HG02970 (cell line): ENCODE data around the gene HAPLN3.
"Not testable (repeated sequence)": the region's sequence is repeated elsewhere in the genome, so short reads cannot be mapped to it uniquely, and the experiment has no call there.

Experiments used
- ATAC-seq: cut with Tn5 transposase; IDR thresholded peaks from one replicate; pipeline ENCODE4 v1.9.1; 2021; ENCODE audit warnings: mild to moderate bottlenecking, moderate library complexity, moderate number of reproducible peaks; ENCODE audit not compliant: unreplicated experiment, low FRiP score

Gene HAPLN3

DNA sequence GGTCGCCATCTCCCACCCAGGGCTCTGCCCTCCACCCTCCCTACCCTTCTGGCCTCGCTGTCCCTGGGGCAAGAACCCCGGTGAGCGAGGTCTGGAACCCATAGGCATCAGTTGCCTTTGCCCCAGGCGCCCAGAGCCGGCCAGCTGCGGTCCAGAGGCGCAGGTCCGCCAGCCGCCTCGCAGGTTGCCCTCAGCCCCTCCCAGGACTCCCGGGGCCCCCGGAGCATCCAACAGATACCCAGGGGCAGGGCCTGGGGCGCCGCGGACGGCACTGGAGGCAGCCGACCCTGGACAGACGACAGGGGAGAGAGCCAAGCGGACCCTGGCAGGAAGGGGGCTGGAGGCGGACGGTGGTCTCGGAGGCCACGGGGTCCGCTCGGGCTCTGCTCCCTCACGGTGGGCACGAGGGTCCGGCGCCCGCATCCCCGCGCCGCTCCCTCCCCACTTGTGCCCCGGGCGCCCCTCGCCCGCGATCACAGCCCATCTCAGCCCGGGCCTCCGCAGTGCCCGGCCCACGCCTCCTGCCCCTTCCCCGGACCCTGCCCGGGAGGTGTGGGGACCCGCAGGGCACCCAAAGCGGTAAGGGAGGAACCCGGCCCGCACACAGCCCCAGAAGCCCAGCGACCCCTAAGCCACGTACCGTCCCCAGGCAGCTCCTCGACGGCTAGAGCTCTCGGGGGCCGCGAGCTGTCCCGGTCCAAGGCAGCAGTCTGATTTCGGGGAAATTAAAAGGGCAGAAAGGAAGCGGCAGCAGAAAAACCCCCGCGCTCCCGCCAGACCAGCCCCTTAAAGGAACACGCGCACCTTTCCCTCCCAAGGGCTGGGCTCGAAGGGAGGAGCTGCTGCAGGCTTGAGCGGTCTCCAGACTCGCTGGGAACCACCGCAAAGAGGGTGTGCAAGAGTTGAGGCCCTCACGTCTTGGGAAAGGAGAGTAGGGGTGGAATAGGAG lies at the start of gene HAPLN3:
HAPLN3 (minus strand) TSS at position 726 of the 949 bp plus-strand sequence. CDS start 8,246 bp downstream, outside the sequence.
- no peak for ATAC-seq

- ATAC-seq = no peak
These were observed 44.8 kb upstream of the HAPLN3 start for GRCh38 chr15:88940110-88940675.

- no peak for ATAC-seq
These were observed 44.1 kb upstream of the HAPLN3 start for GRCh38 chr15:88939486-88939806.

- no peak for ATAC-seq
These were observed 43.6 kb upstream of the HAPLN3 start for GRCh38 chr15:88938802-88939485.

- not testable (repeated sequence) for ATAC-seq
These were observed 39.1 kb upstream of the HAPLN3 start for GRCh38 chr15:88934449-88934848.

DNA sequence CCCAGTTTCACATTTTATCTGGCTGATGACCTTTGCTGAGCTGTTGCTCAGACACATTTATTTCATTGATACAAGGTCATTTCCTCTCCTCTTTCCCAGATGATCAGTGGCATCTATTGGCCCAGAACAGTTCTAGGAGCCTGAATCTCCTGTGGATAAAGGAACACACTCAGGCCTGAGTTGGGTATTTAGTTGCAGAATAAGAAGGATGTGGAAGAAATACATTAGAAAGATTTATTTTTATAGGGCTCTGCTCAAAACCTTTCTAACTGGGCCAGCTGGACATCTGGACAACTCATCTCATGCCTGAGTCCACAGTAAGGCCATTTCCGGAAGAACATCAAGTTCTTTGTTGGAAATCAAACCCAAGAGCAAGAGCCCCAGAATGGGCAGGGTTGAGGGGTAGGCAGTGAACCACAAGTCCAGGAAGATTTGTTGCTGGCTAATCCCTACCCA lies 37.6 kb upstream of the HAPLN3 start:
- ATAC-seq = no peak

DNA sequence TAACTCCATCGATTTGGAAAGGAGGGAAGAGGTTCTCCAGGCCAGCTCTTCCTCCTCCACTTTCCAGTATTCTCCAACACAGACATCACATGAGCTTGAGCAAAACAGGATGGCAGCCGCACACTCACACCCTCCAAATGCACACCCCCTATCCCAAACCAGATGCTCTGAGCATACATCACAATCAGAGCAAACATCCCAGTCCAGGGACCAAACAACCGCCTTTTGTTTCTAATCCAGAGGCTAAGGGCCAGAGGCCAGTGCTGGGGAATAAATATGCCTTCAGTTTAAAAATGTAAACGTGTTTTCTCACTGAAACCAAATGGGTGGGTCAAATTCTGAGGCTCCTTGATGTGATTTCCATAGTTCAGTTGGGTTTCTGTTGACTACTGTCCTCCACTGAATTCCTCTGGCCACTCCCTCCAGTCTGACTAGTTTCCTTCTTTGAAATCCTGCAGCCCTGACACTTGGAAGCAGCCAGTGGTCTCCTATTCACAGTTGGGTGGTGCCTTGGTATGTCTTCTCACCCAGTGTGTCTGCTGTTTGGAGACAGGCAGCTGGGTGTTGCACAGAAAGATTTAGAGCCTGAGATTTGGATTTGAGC lies 37.0 kb upstream of the HAPLN3 start:
- no peak for ATAC-seq

DNA sequence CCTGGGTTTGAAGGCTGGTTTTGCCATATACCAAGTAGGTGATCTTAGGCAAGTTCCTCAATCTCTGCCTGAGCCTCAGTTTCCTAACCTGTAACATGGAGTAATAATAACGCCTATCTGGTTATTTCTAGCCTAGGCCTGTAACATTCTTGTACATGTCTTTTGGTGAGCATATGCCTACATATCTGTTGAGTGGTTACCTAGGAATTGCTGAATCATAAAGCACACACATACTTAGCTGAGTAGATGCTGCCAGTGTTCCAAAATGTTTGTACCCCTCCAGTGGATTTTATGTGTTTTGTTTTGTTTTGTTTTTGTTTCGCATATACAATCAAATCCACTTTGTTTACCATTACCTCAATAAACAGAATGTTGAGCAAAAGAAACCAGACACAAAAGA lies 35.2 kb upstream of the HAPLN3 start:
- ATAC-seq = no peak

- not testable (repeated sequence) for ATAC-seq
These were observed 34.2 kb upstream of the HAPLN3 start for GRCh38 chr15:88929358-88930098.

- ATAC-seq = not testable (repeated sequence)
These were observed 32.8 kb upstream of the HAPLN3 start for GRCh38 chr15:88928192-88928591.

- ATAC-seq = not testable (repeated sequence)
These were observed 30.3 kb upstream of the HAPLN3 start for GRCh38 chr15:88925648-88926047.

- not testable (repeated sequence) for ATAC-seq
These were observed 25.6 kb upstream of the HAPLN3 start for GRCh38 chr15:88920892-88921435.

GRCh38 chr15:88920186-88920891 lies 25.0 kb upstream of the HAPLN3 start:
- no peak for ATAC-seq

- ATAC-seq = no peak
These were observed 23.4 kb upstream of the HAPLN3 start for GRCh38 chr15:88918738-88919137.

DNA sequence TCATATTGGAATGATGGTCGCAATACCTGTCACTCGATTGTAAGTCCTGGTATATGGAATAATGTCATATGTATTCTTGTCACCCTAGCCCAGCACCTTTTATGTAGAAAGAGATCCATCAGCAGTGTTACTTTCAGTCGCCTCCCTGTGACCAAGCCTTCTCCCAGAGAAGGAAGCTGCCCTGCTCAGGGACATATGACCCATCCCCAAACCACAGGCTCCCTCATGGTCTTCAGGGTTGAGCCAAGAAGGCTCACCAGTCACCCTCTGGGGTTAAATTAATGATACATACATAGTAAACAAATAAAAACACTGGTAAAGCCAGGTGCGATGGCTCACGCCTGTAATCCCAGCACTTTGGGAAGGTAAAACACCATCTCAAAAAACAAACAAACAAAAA lies 22.4 kb upstream of the HAPLN3 start:
- ATAC-seq = no peak

DNA sequence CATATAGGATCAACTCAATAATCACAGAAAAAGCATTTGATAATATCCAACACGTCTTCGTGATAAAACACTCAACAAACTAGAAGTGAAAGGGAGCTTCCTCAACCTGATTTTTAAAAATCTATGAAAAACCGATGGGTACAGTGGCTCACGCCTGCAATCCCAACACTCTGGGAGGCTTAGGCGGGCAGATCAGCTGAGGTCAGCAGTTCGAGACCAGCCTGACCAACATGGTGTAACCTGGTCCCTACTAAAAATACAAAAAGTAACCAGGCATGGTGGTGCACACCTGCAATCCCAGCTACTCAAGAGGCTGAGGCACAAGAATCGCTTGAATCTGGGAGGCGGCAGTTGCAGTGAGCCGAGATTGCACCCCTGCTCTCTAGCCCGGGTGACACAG lies 20.0 kb upstream of the HAPLN3 start:
- no peak for ATAC-seq

GRCh38 chr15:88913850-88914169 lies 18.5 kb upstream of the HAPLN3 start:
- ATAC-seq = no peak

DNA sequence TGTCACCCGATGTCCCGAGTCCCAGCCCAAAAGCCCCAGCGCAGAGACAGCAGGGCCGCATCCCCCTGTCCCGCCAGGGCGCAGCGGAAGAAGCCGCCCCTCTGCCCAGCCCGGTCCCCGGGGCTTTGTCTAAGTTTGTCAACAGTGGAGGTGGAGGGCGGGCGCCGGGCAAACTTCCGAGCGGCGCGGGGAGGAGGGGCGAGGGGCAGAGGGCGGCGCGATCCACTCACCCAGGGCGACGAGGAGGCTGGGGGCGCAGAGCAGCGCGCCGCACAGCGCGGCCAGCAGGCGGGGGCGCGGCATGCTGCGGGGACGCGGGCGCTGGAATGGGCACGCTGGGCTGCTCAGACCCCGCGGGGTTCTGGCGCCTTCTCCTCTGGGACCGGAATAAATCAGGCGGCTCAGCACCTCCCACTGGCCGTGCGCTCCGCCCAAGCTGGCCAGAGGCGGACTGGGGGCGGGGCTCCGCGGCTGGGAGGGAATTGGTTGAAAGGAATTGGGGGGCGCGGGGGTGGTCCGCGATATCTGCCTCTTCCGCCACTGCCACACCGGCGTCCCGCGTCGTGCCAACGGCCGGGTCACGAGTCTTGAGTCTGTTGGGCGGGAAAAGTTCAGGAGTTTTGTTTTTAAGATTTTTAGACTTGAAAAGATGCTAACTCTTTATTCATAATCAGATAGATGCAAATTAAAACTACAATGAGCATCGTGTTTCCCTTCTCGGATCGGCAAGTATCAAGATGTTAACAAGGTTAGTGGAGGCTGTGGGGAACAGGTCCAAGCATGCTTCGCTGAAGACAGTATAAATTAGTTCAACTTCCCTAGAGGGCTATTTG lies 17.9 kb upstream of the HAPLN3 start, which contains the start of gene MFGE8:
MFGE8 (minus strand) TSS at position 363 of the 833 bp plus-strand sequence; CDS start at position 303, 60 bp downstream.
- peak; percentile 80 for ATAC-seq
